ENCODE measurements around the gene ANKRD28.
"Not testable (repeated sequence)": the region's sequence is repeated elsewhere in the genome, so short reads cannot be mapped to it uniquely, and the experiment has no call there.

Gene ANKRD28

DNA sequence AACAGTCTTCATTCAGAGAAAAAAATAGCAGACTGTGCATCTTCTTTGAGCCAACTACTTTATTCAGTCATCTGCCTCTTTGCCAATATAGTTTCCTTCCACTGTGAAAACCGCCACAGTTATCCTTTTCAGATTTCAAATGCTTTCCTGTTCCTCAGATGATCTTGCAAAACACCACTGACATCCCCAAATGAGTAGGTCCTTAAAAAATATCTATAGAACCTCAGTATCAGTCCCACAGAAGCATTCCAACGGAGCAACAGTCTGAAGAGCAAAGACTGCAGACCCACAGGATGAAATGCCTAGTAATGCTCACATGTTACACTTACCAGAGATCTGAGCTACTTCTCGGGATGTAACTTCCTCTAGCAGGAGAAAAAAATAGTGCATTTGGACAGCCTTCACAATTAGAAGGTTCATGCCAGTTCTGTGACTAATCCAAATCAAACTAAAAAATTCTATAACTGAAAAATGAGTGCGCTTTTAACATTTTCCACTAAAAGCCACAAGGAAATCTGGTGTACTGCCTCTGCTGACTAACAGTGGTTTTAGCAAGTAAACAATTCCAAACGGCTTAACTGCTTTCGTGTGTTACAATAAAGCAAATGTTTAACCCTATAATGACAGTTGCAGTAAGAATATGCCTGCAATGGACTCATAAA lies at the start of gene ANKRD28:
TSS of gene ANKRD28 (minus strand) at position 338 of the 662 bp plus-strand sequence. CDS start 1,458 bp downstream, outside the sequence.
- DNase-seq, result peak; percentile 6

DNA sequence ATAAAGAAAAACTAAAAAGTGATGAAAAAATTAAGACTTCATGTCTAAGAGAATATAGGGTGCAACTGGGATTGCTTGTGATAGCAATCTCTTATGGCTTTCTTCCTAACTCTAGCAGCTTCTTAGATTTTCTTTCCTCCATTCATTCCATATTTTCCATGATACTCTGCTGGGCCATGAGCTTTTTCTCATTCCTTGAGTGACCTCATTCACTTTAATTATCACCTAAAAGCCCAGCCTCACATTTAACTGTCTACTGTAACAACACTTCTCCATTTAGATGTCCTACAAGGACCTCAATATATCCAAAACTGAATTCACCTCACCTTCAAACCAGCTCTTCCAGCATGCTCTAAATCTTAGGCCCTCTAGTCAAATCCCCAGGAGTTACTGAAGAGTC lies 49.5 kb upstream of the ANKRD28 start:
- DNase-seq, result no peak

DNA sequence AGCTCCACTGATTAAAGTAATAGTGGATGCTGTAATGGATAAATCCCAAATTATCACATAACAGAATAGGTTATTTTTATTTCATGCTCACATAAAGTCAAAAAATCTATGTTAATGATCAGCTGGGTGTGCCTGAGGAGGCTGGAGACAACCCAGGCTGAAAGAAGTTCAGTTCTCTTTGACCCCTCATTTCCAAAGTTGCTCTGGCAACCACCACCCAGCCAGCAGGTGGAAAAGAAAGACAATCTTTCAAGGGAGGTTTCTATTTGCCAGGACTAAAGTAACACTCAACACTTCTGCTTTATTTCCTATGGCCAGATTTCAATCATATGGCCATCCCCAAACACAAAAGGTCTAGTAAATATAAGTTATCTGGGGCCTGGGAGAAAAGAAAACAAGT lies 48.8 kb upstream of the ANKRD28 start:
- no peak for DNase-seq

DNA sequence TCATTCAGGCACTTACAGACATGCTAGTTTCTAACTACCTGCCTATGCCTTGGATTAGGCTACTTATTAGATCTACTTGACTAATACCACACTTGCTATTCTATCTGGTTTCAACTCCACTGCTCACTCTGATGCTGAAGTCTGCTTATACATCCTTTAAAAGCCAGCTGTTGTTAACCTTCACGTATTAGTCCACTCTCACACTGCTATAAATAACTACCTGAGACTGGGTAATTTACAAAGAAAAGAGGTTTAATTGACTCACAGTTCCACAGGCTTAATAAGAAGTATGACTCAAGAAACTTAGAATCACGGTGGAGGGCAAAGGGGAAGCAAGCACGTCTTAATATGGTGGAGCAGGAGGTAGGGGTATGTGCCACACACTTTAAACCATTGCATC lies 47.7 kb upstream of the ANKRD28 start:
- no peak for DNase-seq

DNA sequence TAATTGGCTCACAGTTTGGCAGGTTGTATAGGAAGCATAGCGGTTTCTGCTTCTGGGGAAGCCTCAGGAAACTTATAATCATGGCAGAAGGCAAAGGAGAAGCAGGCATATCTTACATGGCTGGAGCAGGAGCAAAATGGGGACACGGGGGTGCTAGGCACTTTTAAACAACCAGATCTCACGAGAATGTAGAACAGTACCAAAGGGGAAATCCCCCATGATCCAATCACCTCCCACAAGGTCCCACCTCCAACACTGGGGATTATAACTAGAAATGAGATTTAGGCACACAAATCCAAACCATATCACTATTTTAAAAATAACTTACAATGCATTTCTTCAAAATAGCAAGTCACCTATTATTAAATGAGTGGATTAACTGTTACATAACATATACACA lies 47.1 kb upstream of the ANKRD28 start:
- DNase-seq, result no peak

DNA sequence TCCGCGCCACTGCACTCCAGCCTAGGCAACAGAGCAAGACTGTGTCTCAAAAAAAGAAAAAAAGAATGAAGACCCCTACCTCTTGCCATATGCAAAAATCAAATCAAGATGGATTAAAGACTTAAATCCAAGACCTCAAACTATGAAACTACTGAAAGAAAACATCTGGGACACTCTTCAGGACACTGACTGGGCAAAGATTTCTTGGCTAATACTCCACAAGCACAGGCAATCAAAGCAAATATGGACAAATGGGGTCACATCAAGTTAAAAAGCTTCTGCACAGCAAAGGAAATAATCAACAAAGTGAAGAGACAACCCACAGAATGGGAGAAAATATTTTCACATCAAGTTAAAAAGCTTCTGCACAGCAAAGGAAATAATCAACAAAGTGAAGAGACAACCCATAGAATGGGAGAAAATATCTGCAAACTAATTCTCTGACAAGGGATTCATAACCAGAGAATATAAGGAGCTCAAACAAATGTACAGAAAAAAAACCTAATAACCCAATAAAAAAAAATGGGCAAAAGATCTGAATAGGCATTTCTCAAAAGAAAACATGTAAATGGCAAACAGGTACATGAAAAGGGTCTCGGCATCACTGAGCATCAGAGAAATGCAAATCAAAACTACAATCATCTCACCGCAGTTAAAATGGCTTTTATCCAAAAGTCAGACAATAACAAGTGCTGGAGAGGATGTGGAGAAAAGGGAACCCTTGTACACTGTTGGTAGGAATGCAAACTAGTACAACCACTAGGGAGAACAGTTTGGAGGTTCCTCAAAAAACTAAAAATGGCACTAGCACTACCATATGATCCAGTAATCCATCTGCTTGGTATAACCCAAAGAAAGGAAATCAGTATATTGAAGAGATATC lies 43.6 kb upstream of the ANKRD28 start:
- DNase-seq, result not testable (repeated sequence)

DNA sequence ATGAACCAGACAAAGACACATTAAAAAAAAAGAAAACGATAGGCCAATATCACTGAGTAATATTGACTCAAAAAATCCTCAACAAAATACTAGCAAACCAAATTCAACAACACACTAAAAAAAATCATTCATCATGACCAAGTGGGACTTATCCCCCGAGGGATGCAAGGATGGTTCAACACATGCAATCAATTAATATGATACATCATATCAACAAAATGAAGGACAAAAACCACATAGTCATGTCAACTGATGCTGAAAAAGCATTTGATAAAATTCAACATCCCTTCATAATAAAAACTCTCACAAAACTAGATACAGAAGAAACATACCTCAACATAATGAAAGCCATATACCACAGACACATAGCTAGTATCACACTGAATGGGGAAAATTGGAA lies 41.8 kb upstream of the ANKRD28 start:
- no peak for DNase-seq

DNA sequence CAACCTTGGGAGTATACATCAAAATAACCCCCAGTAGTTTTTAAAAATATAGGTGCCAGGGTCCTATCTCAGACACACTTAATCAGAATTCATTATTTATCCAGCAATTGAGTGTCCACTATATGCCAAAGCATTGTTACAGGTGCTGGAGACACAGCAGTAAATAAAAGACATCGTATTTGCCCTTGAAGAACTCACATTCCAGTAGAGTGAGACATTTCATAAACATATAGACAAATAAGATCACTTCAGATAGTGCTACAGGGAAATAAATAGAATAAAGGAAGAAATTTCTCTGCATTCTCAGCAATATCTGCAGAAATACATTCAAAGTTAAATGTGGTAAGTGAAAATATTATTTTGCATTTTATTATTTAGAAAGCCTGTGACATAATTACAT lies 34.1 kb upstream of the ANKRD28 start:
- DNase-seq, result no peak

DNA sequence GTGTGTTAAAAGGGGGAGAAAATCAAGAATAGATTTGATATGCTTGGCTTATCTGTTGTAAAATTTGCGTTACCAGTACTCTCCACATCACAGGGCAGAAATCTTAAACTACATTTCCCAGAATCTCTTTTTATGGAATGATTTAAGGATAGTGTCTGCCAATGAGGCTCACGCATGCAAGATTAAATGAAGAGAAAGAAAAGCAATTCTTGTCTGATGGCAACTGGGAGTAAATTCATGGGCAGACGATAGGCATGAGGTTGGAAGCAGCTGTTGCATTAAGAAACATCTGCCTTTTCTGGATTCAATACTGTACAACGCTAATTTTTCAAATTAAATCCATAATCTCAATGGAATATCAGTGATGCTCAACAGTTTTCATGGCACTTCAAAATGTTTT lies 27.2 kb upstream of the ANKRD28 start:
- DNase-seq, result no peak

DNA sequence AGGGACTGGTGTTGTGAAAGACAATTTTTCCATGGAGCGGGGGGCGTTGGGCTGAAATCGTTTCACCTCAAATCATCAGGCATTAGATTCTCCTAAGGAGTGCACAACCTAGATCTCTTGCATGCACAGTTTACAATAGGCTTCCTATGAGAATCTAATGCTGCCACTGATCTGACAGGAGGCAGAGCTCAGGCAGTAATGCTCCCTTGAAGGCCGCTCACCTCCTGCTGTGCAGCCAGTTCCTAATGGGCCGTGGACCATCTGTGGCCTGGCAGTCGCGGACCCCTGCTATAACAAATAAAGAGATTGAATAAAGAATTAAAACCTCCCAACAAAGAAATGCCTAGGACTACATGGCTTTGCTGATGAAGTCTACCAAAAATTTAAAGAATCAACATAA lies 25.3 kb upstream of the ANKRD28 start:
- no peak for DNase-seq

DNA sequence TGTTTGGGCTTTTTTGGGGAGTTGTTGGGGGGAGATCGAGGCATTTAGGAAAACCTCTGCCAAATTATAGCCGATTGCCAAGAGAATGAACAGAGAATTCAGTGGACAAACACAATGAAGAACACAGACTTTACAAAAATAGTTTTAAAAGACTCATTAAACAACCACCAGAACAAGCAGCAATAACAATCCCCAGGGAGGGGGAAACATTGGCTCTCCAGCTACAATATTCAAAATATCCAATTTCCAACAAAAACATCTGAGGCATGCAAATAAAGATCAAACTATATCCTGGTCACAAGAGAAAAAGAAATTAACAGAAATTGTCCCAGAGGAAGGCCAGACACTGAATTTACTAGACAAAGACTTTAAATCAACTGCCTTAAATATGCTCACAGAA lies 24.5 kb upstream of the ANKRD28 start:
- DNase-seq, result no peak

DNA sequence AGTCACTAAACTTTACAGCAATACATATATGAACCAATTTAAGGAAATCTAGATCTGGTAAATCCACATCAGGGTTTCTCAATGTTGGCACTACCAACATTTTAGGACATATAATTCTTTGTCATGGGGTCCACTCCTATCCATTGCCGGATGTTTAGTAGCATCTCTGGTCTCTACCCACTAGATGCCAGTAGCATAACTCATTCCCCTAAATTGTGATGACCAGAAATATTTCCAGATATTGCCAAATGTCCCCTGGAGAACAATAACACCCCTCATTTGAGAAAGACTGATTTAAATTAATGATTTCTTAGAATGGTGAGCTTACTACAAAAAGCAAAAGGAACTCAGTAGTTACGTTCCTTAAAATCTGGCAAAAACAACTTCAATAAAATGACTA lies 23.1 kb upstream of the ANKRD28 start:
- DNase-seq, result no peak

DNA sequence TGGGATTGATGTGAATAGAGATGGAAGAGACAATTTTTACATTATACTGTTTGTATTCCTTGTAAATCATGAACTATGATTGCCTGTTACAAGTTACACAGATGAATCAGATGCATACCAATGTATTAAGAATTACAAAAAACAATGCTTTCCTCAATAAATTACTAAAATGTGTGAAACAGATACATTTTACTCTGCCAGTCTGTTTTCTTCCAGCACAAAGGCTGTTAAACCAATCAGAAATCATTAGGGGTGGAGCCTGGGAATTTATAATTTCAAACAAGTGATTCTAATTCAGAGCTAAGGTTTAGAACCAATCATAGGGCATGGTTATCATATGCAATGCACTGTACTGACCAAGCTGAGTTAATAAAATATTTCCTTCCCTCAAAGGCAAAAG lies 21.8 kb upstream of the ANKRD28 start:
- no peak for DNase-seq

DNA sequence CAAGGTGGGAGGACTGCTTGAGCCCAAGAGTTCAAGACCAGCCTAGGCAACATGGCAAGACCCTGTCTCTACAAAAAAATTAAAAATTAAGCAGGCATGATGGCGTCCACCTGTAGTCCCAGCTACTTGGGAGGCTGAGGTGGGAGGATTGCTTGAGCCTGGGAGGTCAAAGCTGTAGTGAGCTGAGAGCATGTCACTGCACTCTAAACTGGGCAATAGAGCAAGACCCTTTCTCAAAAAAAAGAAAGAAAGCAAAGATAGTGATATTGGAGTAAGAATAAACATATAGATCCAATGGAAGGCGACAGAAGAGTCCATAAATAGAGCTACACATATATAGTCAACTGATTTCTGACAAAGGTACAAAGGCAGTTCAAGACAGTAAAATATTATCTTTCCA lies 21.3 kb upstream of the ANKRD28 start:
- no peak for DNase-seq

DNA sequence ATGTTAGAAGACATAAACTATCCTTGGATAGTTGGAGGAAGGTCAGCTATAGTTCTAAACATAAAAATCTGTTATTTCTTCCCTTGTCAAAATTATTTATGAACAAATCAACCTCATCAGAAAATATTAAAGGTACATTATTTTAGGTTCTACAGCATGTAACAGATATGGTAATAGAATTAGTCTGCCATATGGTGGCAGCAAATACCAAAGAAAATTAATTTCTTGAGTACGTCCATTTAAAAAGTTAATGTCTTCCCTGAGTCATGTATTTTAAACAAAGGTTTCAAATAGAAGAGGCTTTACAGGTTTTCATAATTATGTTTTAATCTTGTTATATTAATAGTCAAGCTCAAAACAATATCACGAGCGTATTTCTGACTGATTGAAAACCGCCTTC lies 17.9 kb upstream of the ANKRD28 start:
- no peak for DNase-seq

DNA sequence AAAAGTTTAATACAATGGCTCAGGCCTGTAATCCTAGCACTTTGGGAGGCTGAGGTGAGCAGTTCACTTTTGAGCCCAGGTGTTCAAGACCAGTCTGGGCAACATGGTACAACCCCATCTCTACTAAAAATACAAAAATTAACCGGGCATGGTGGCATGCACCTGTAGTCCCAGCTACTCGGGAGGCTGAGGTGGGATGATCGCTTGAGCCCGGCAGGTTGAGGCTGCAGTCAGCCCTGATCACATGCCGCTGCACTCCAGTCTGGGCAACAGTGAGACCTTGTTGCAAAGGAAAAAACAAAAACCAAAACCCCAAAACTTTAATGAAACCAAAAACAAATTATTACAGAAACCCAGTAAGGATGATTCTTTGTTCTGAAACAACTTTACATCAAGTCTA lies 15.3 kb upstream of the ANKRD28 start:
- DNase-seq, result not testable (repeated sequence)

DNA sequence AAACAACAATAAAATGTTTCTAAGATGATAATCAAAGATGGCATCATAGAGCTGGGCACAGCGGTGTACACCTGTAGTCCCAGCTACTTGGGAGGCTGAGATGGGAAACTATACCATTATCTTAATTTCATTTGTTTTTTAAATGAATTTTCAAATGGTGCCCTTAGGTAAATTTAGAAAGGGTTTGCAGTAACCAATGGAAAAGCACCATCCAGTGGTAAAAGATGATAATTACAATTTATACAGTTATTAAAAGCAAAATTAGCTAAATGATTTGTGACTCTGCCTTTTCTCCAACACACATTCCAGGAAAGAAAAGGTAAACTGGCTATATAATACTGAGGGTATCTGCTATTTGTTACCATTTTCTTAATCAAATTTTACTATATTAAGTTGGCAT lies 14.4 kb upstream of the ANKRD28 start:
- DNase-seq, result no peak

DNA sequence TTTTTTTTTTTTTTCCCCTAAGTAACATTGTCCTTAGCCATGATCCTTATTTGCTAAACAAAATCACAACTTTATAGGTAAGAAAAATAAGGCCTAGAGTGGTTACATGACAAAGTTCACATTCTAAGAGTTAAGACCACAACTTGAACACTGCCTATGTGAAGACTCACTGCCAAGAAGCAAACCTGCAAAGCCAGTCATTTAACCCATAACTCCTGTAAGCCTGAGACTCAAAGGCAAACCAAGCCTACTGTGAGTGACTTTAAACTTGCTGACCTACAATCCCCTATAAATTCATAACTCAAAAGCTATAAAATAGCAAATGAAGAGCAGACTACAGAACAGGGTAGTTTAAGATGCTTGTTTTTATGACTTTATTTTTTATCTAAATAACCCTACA lies 12.9 kb upstream of the ANKRD28 start:
- no peak for DNase-seq

DNA sequence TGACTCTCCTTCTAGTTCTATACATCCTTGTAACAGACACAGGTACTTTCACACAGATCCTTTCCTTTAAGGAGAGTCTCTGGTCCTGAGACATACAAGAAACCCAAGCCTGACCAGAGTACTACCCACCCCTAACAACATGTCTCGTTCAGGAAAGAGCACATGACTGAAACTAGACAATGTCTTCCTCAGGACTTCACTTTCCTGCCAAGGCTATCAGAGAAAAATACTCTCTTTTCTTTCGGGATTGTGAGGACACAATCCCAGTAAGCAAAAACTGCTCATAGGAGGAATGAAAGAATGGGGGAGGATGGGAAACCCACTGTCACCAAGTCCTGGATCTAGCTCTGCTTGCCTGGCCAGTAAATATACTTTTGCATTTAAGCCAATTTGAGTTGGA lies 11.5 kb upstream of the ANKRD28 start:
- no peak for DNase-seq

DNA sequence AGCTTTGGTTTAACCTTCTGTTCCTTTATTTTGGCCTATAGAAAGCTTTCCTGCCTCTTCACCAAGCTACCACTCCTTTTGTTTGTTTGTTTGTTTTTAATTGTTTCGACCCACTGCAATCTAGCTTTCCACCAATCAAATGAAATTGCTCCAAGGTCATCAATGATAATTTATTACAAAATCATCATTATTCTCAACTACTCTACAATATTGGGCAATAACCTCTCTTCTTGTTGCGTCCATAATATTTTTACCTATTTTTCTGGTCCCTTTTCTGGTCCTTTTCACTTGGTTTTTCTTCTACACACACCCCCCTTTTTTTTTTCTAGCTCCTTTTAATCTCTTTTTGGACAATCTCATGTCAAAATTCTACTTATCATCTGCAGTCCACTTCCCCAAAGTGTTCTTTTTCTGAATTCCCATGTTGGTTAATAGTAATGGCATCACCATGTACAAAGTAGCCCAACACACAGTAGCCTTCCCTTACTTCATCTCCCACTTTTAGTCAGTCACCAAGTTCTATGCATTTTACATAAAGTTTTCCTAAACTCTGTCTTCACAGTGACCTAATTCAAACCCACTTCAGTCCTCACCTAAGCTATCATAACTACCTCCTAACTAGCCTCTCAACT lies 11.0 kb upstream of the ANKRD28 start:
- no peak for DNase-seq

DNA sequence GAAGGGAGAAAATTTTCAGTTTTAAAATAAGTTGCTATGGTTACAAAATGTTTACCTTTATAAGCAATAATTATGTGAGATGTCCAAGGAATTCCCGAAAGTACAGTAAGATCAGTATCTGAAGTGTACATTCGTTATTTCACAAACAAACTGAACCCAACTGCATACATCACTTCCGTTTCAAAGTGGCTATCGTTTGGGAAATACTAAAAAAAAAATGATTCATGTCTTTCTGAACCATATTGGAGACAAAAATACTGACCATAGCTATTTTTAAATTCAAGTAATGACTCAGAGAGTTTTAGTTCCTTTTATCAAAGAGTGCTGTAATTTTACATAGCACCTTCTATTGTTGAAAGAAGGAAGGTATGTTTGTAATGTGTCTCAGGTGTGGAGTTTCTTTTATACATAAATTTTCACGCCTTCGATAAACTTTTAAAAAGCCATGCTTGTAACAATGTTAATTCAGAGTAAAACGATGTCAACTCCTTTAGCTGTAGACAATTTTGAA lies 8.0 kb upstream of the ANKRD28 start:
- no peak for DNase-seq

DNA sequence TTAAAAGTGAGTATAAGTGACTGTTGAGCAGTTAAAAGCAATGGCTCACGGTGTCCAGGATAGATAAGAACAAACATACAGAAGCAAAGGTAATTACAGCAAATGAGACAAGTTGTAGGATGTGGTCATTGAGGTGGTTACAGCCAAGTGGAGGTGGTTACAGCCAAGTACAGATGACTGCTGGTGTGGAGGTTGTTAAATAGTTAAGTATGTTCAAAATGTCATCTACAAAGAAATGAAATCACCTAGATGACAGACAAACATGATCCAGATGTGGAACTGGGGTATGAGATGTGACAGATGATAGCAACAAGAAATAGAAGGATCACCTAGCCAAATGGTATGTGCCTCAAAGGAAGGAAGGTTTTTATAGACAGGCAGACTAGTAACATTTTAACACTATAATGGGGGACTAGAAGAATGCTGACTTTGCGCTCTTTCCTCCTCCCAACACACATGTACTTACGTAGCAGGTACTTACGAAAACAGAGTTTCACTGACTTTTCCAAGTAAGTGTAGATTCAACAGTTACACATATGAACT lies 6.8 kb upstream of the ANKRD28 start:
- DNase-seq, result no peak

DNA sequence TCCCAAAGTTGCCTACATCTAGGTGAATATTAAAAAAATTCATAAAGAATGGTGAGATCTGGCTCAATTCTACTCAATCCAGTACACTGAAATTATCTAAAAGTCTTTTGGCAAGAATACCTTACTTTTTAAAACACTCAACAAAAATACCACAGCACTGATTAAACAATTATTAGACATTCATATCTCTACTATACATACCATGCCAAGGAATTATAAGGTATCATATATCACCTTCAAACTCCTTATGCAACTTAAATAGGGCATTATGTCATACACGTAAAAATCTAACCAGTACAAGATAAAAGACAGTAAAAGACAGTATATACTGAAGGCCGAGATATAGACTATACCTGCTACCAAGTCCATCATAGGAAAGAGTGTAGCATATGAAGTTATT lies 6.1 kb upstream of the ANKRD28 start:
- DNase-seq, result no peak

DNA sequence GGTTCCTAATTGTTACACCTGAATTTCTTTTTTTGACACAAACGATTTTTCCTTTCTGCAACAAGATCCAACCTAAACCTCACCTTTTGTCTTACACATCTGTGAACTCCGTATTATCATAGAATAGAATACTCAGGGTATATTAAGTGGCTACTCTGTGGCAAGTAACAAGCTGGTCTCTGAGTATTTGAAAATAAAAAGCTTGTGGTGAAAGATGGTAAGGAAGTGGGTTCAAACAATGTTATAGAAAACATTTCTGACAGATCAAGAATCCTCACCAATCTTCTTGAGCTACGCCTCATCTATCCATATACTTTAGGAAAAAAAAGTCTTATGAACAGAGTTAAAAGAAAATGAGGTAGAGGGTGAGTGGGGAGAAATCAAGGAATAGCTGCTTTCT lies 3.5 kb upstream of the ANKRD28 start:
- no peak for DNase-seq
